PC-9 (cell line): Measurements from ENCODE around the gene CACNA2D1. TPM values are rescaled to one million over a fixed set of nuclear protein-coding genes. Genes with fewer than 3 reads are reported as not detected.
A peak's percentile ranks its signal among the peaks of the same experiment; 100 is the strongest.

Experiments used
- BruUV-seq: library from RNA; stranded (reverse); fragments of 400-500 nt; replicated peaks from 2 replicates; lab custom pipeline; 2021; lab: Mats Ljungman, UMichigan
- CTCF ChIA-PET: fragments of 300-600 bp; sonication (Branson Sonifier 250); formaldehyde crosslinking; loops from one replicate; lab custom pipeline; 2022; ENCODE audit warnings: antibody characterized with exemption; lab: Charles Lee
- POLR2A ChIA-PET: fragments of 300-600 bp; sonication (Branson Sonifier 250); formaldehyde crosslinking; loops from one replicate; lab custom pipeline; 2022; ENCODE audit warnings: antibody characterized with exemption; ENCODE audit not compliant: unreplicated experiment; lab: Charles Lee
- DNase-seq, 2 experiments: peaks; one replicate each; pipeline versions ENCODE4 v3.0.0 to v3.0.0-alpha.2; 2015 to 2022; ENCODE audit warnings: mixed read lengths in 1 of 2
- H2AFZ ChIP-seq: fragments of 200-600 bp; sonication (generic); 2 replicates; pipeline ENCODE4 v1.8.1; 2017; ENCODE audit warnings: antibody characterized with exemption
- H3F3A ChIP-seq: fragments of 200-600 bp; sonication (generic); 2 replicates; pipeline ENCODE4 v1.8.1; 2017; ENCODE audit warnings: antibody characterized with exemption, mild to moderate bottlenecking, low read depth; ENCODE audit not compliant: insufficient read depth
- H3K27ac ChIP-seq: fragments of 200-600 bp; sonication (generic); 2 replicates; pipeline ENCODE4 v1.6.1; 2016; ENCODE audit warnings: mixed run types
- H3K27me3 ChIP-seq: fragments of 200-600 bp; sonication (generic); 2 replicates; pipeline ENCODE4 v1.6.1; 2016; ENCODE audit warnings: low read depth, mixed run types; ENCODE audit not compliant: insufficient read depth
- H3K36me3 ChIP-seq: fragments of 200-600 bp; sonication (generic); 2 replicates; pipeline ENCODE4 v1.6.1; 2016; ENCODE audit warnings: low read depth, mixed run types
- H3K4me1 ChIP-seq: fragments of 200-600 bp; sonication (generic); replicated peaks from 2 replicates; pipeline ENCODE4 v1.6.1; 2016; ENCODE audit warnings: mixed run types; ENCODE audit not compliant: insufficient read depth
- H3K4me2 ChIP-seq: fragments of 200-600 bp; sonication (generic); 2 replicates; pipeline ENCODE4 v1.6.1; 2017; ENCODE audit warnings: mixed run types
- H3K4me3 ChIP-seq: fragments of 200-600 bp; sonication (generic); 2 replicates; pipeline ENCODE4 v1.6.1; 2016; ENCODE audit warnings: mixed run types
- H3K79me2 ChIP-seq: fragments of 200-600 bp; sonication (generic); 2 replicates; pipeline ENCODE4 v1.6.1; 2017; ENCODE audit warnings: low read depth, mixed run types
- H3K9me2 ChIP-seq: fragments of 200-600 bp; sonication (generic); 2 replicates; pipeline ENCODE4 v1.8.1; 2017; ENCODE audit warnings: mild to moderate bottlenecking; ENCODE audit not compliant: insufficient read depth
- H3K9me3 ChIP-seq: fragments of 200-600 bp; sonication (generic); 2 replicates; pipeline ENCODE4 v1.8.1; 2016; ENCODE audit warnings: low read depth; ENCODE audit not compliant: insufficient read depth
- H4K20me1 ChIP-seq: fragments of 200-600 bp; sonication (generic); 2 replicates; pipeline ENCODE4 v1.8.1; 2017; ENCODE audit not compliant: insufficient read depth
- EZH2 ChIP-seq: fragments of 200-600 bp; sonication (generic); IDR thresholded peaks from 2 replicates; pipeline ENCODE4 v1.8.0; 2017; ENCODE audit warnings: antibody characterized with exemption, low read depth
- intact Hi-C: fragments of 100-400 bp; cut with micrococcal nuclease; formaldehyde crosslinking; loops from one replicate; pipeline ENCODE4 v1.10.0; 2022; ENCODE audit not compliant: unreplicated experiment
- total RNA-seq: library from RNA; stranded (reverse); gene quantifications from 2 replicates; pipeline ENCODE4 v1.2.3, GENCODE V29; 2021
- TF ChIP-seq, protein P1 (sequence below): fragments of 200-600 bp; sonication (generic); conservative IDR thresholded peaks from 2 replicates; pipeline ENCODE4 v1.6.1; 2017; ENCODE audit warnings: mixed run types, antibody characterized with exemption, mild to moderate bottlenecking, moderate library complexity

The CACNA2D1 gene
- total RNA-seq, 1 experiment from 2014 or later = 3.2 TPM

DNA sequence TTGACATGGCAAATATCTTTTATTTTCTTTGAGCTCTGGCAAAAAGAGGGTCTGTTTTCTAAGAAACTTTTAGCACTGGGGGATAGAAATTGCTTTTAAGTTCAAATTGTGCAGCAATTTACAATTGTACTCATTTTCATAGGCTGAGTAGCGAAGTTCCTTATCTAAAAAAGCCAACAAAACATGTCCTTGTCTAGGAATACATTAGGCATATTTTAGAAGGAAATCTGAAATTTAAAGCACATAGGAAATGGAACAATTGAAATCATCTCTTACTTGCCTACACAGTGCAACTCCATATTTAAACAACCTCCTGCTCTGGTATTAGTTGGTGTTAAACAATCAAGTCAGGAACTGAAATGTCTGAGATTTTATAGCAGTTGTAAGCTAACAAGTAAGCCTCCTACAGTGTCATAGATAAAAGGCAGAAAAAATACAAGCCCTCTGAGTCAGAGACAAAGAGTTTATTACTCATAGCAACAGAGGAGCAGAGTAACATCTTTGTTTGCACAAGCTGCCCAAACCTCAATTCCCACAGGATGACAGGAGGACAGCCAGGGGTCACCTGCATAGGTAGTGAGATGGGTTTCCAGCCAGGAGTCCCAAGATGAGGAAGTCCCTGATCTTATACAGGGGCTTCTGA, 393.6 kb downstream of the CACNA2D1 start:
- Histone ChIP-seq H3K4me2 (no peak overlapping the region), H3K4me1 (peaks cover 9% of the 10 kb centered on the region), H3K4me3 (no peak overlapping the region), H3K27me3 (no peaks in the 10 kb centered on the region), H3K79me2 (no peaks in the 10 kb centered on the region), H3K9me3 (no peaks in the 10 kb centered on the region), H3K27ac (no peak overlapping the region), H4K20me1 (no peaks in the 10 kb centered on the region), H3K9me2 (no peaks in the 10 kb centered on the region), H3F3A (peaks cover 4% of the 10 kb centered on the region; the same call in 1 of the 2 replicates), H2AFZ (no peak overlapping the region), H3K36me3 (no peaks in the 10 kb centered on the region)
- BruUV-seq = no TSS peak
- TF ChIP-seq, protein P1, sequence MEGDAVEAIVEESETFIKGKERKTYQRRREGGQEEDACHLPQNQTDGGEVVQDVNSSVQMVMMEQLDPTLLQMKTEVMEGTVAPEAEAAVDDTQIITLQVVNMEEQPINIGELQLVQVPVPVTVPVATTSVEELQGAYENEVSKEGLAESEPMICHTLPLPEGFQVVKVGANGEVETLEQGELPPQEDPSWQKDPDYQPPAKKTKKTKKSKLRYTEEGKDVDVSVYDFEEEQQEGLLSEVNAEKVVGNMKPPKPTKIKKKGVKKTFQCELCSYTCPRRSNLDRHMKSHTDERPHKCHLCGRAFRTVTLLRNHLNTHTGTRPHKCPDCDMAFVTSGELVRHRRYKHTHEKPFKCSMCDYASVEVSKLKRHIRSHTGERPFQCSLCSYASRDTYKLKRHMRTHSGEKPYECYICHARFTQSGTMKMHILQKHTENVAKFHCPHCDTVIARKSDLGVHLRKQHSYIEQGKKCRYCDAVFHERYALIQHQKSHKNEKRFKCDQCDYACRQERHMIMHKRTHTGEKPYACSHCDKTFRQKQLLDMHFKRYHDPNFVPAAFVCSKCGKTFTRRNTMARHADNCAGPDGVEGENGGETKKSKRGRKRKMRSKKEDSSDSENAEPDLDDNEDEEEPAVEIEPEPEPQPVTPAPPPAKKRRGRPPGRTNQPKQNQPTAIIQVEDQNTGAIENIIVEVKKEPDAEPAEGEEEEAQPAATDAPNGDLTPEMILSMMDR = no peak
- TF ChIP-seq EZH2 = no peak
- peak; percentile 47 to 82 for DNase-seq
- intact Hi-C loops = loop anchor here (5.0 to 10.0 kb wide), 2 partner anchors 182 to 1225 kb away; no protein-coding TSS in a partner anchor
- CTCF ChIA-PET = interaction anchor here (0.6 kb wide), 1 partner anchor 555 kb away, joined by 3 read pairs; no protein-coding TSS in a partner anchor
- POLR2A ChIA-PET = interaction anchor here (0.6 kb wide), 1 partner anchor 142 kb away, joined by 5 read pairs; no protein-coding TSS in a partner anchor

DNA sequence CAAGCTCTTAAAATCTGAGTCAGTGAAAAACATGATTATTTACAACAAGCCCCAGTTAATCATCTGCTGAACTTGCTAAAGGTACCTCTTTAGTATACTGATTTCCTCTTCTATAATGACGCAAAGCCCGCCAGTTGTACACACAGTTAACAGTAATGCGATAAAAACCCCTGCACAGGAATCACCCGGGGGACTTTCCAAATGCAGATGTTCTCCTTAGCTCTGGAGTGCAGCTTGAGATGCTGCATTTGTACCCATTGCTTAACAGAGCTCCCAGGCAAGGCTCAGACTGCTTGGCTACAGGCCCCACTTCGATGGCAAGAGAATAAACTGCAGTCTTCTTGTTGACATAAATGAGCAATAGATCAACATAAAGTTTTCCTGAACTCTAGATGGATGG, 394.1 kb downstream of the CACNA2D1 start:
- H3K79me2 ChIP-seq = no peaks in the 10 kb centered on the region
- no peaks in the 10 kb centered on the region for H4K20me1 ChIP-seq
- TF ChIP-seq, protein P1 = no peak
- TF ChIP-seq EZH2 = no peak
- H3K9me3 ChIP-seq = no peaks in the 10 kb centered on the region
- no peaks in the 10 kb centered on the region for H3K36me3 ChIP-seq
- peaks cover 4% of the 10 kb centered on the region; the same call in 1 of the 2 replicates for H3F3A ChIP-seq
- CTCF ChIA-PET = no interaction called here
- H3K27ac ChIP-seq = no peak overlapping the region
- H2AFZ ChIP-seq = no peak overlapping the region
- H3K4me2 ChIP-seq = no peak overlapping the region
- POLR2A ChIA-PET = no interaction called here
- no peaks in the 10 kb centered on the region for H3K9me2 ChIP-seq
- H3K4me3 ChIP-seq = no peak overlapping the region
- no peaks in the 10 kb centered on the region for H3K27me3 ChIP-seq
- intact Hi-C loops = loop anchor here (5.0 to 10.0 kb wide), 2 partner anchors 183 to 1225 kb away; no protein-coding TSS in a partner anchor
- no peak for DNase-seq
- H3K4me1 ChIP-seq = peaks cover 9% of the 10 kb centered on the region
- no TSS peak for BruUV-seq

DNA sequence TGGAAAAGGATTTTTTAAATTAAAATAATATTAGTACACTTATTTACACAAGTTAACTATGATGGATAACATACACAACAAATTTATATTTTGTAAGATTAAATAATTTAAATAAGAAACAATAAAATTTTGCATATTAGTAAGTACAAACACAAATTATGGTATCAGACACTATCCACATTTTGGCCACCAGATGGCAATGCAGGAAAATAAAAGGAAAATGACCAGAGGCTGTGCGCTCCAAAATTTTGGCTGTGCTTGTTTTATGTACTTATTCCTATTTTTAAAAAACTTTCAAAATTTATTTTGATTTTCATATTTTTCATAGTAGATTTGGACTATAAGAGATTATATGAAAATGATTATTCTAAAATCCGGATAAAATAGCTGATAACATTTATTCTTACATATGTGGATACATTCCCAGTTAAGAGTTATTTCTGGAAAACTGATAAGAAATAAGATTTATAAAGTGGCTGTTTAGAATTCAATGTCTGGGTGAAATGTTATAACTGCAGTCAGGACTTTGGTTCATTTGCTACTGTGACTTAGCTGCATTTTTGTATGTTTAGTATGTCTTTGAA, 399.0 kb downstream of the CACNA2D1 start:
- H3K79me2 ChIP-seq = no peaks in the 10 kb centered on the region
- ChIA-PET CTCF (interaction anchor here (1.4 kb wide), 1 partner anchor 544 kb away, joined by 3 read pairs; no protein-coding TSS in a partner anchor), POLR2A (no interaction called here)
- H3F3A ChIP-seq = no peaks in the 10 kb centered on the region; the same call in 1 of the 2 replicates
- H3K9me3 ChIP-seq = no peaks in the 10 kb centered on the region
- no peak overlapping the region for H3K4me2 ChIP-seq
- no peaks in the 10 kb centered on the region for H3K9me2 ChIP-seq
- TF ChIP-seq, protein P1 = peak; percentile 82
- TF ChIP-seq EZH2 = no peak
- no peak overlapping the region for H2AFZ ChIP-seq
- BruUV-seq = no TSS peak
- intact Hi-C loops = loop anchor here (1.0 to 10.0 kb wide), 6 partner anchors 188 to 1230 kb away; no protein-coding TSS in a partner anchor
- no peak overlapping the region for H3K27ac ChIP-seq
- no peaks in the 10 kb centered on the region for H3K27me3 ChIP-seq
- H4K20me1 ChIP-seq = no peaks in the 10 kb centered on the region
- H3K36me3 ChIP-seq = no peaks in the 10 kb centered on the region
- peaks cover 4% of the 10 kb centered on the region for H3K4me1 ChIP-seq
- peak in 1 of 2 experiments; percentile 25 for DNase-seq
- no peak overlapping the region for H3K4me3 ChIP-seq
